GM18511 (cell line): Measurements from ENCODE around the gene UTY.

Source experiments
- ATAC-seq: cut with Tn5 transposase; IDR thresholded peaks from one replicate; pipeline ENCODE4 v1.9.1; 2021; ENCODE audit warnings: mild to moderate bottlenecking, moderate library complexity; ENCODE audit not compliant: unreplicated experiment

The UTY gene

GRCh38 chrY:13479828-13480227, at the start of gene UTY:
Gene UTY, minus strand, starts transcription at chrY:13480033. Its CDS starts 368 bp downstream, at chrY:13479665.
- ATAC-seq = no peak

GRCh38 chrY:13520474-13520873, 40.6 kb upstream of the UTY start:
- no peak for ATAC-seq

GRCh38 chrY:13501215-13501614, 21.4 kb upstream of the UTY start:
- no peak for ATAC-seq

GRCh38 chrY:13493737-13494136, 13.9 kb upstream of the UTY start:
- ATAC-seq = no peak

DNA sequence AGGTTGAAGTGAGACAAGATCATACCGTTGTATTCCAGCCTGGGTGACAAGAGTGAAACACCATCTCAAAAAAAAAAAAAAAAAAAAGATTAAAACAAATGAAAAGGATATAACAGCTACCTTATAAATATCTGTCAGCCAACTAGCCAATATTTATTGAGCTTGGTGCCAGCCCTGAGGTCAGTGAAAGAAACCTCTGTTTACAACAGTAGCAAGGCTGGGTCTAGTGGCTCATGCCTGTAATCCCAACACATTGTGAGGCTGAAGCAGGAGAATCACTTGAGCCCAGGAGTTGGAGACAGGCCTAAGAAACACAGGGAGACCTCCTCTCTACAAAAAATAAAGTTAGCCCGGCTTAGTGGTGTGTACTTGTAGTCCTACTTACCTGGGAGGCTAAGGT, 12.6 kb upstream of the UTY start:
- ATAC-seq = no peak

- ATAC-seq = no peak
Observed at GRCh38 chrY:13488738-13489137, 8.9 kb upstream of the UTY start.

GRCh38 chrY:13479121-13479711, 617 bp downstream of the UTY start:
- ATAC-seq = no peak

- no peak for ATAC-seq
Observed at GRCh38 chrY:13478126-13478785, 1.6 kb downstream of the UTY start.

DNA sequence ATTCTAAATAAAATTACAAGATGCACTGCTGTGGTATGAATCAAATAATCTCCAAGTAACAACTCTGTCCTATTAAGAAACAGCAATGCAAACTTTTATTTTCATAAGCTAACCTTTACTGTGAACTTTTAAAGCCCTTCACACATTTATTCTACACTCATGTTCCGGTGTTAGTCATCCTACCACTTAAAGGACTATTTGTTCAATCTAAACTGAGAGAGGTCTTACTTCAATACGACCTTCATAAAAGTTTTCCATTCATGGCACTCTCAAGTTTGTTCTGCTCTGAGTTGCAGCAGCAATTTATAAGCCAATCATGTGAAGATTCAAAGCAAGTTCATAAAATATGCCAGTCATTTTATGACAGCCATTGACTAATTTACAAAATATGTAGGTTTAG, 4.8 kb downstream of the UTY start:
- ATAC-seq = no peak

DNA sequence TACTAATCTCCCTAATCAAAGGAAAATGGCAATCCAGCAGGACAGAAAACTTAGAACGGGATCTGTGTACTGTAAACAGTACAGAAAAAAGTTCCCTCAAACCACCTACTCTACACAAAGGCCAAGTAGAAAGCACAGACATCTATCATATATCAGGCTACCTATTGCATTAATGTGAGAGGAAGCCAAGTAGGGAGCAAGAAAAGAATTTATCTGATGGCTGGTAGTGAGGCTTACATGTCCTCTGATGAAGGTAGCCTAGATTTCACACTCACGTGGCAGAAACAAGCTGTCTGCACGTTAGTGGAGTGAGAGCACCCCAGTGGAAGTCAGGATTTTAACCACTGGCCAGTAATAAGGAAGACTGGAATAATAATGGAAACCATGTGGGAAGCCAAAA, 28.3 kb downstream of the UTY start:
- no peak for ATAC-seq

DNA sequence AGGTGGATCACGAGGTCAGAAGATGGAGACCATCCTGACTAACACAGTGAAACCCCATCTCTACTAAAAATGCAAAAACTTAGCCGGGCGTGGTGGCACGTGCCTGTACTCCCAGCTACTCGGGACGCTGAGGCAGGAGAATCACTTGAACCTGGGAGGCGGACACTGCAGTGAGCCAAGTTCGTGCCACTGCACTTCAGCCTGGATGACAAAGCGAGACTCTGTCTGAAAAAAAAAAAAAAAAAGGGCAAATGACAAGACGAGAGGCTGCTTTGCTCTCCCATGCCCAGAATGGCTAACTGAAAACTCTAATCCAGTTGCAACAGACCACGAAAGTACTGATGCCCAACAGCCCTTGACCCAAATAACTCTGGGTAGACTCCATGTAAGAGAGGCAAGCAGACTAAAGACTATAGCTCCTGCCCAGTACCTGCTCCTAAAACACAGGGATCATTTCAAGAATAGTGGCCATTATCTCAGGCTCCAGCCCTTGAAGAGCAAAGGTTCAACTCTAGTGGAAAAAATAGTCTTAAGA, 29.2 kb downstream of the UTY start:
- no peak for ATAC-seq

GRCh38 chrY:13445566-13445965, 34.3 kb downstream of the UTY start:
- no peak for ATAC-seq

DNA sequence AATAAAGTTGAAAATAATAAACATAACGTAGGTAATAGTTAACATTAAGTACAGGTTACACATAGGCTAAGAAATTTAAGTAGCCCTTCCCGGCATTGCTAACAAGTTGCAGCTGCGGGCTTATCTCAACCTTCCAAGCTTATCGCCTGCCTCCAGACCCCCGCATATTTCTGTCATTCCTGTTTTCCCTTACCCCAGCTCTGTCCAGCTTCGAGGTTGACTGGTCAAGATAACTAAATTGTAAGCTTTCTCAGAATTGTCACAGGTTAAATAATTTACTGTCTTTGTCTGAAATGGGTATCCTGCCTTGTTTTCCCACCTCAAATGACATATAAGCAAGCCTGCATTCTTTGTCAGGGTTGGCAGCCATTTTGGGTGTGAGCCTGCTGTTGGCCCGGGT, 36.7 kb downstream of the UTY start:
- ATAC-seq = no peak

- ATAC-seq = no peak
Observed at GRCh38 chrY:13440811-13441210, 39.0 kb downstream of the UTY start.

GRCh38 chrY:13435968-13436937, 43.6 kb downstream of the UTY start:
- ATAC-seq = no peak

DNA sequence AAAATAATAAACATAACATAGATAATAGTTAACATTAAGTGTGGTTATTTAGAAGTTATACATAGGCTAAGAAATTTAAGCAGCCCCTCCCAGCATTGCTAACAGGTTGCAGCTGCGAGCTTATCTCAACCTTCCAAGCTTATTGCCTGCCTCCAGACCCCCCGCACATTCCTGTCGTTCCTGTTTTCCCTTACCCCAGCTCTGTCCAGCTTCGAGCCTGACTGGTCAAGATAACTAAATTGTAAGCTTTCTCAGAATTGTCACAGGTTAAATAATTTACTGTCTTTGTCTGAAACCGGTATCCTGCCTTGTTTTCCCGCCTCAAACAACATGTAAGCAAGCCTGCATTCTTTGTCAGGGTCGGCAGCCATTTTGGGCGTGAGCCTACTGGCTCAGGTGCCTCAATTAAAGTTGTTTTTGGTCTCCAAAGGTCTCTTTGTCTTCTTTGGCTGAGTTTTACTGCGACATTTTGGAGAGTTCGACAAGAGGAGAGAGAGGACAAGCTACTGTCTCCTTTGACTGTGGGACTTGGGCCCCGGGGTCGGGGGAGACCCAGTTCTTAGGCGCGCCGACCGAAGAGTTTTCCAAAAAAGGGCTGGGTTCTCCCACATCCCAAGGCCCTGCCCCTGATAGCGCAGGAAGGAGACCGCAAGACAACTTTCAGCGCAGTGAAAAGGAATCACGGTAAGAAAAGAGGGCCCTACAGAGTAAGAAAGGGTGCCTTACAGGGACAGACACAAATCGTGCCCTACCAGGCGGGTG, 44.4 kb downstream of the UTY start:
- no peak for ATAC-seq

DNA sequence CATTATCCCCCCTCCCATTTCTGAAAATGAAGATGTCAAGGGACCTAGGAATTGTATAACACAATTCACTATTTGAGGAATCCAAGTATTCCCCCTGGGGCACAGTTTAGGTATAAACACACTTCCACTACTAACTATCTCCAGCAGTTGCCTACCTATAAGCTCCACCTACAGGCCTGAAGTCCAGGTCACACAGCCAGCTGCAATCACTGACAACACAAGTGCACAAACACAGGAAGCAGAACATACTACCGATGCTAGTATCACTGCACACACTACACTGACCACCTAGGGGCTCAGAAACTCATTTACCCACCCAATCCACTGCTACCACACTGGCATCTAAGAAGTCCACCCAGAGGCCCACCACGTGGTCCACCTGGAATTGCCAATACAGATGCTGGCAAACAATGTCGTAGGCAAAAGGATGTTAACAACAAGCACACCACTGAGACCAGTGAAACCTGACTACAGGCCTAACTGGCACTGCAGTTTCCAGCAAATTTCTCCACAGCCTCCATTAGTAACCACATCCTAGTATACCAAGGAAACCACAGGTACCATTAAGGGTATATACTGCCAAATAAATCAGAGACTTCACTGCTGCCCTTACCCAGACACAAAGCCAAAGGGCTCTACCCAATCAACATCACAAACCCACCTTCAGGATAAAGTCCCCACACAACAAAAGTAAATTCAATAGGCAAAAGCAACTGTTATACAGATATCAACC, 47.4 kb downstream of the UTY start:
- no peak for ATAC-seq

DNA sequence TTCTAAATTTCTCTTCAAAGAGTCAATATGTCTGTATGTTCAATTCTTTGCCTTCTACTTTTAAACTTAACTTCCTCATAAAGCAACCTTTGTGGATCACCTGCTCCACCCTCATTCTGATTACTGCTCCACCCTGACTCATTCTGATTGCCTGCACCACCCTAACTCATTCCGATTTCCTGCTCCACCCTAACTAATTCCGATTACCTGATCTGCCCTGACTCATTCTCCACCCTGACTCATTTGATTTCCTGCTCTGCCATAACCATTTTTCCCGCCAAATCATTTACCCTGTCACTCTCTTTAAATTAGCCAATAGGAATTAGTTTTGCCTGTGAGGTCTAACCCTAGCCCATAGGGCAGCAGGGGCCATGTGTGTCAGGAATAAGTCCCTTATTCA, 50.3 kb downstream of the UTY start:
- ATAC-seq = no peak

GRCh38 chrY:13423281-13423732, 56.5 kb downstream of the UTY start:
- no peak for ATAC-seq
